Brain microvascular endothelial cell (primary cell): Measurements from ENCODE around the gene KIF3B.

Source experiments
- DNase-seq: peaks from one replicate; pipeline ENCODE4 v3.0.0-alpha.2; 2020
- H3K27ac ChIP-seq: fragments of 250-450 bp; sonication (Bioruptor Pico); 2 replicates; pipeline ENCODE4 v1.5.1; 2020; ENCODE audit warnings: mild to moderate bottlenecking, moderate library complexity
- H3K27me3 ChIP-seq: fragments of 250-450 bp; sonication (Bioruptor Pico); replicated peaks from 2 replicates; pipeline ENCODE4 v1.5.1; 2020; ENCODE audit warnings: mild to moderate bottlenecking
- H3K36me3 ChIP-seq: fragments of 250-450 bp; sonication (Bioruptor Pico); replicated peaks from 2 replicates; pipeline ENCODE4 v1.5.1; 2020; ENCODE audit warnings: mild to moderate bottlenecking
- H3K4me3 ChIP-seq: 2 replicates; pipeline ENCODE4 v1.5.1; 2011; ENCODE audit warnings: low read depth, mild to moderate bottlenecking, control low read depth, low read length, moderate library complexity
- CTCF ChIP-seq: IDR thresholded peaks from 2 replicates; pipeline ENCODE4 v1.5.1; 2011; ENCODE audit warnings: low read depth, mild to moderate bottlenecking, moderate library complexity, low read length, control low read depth, inconsistent platforms; ENCODE audit errors: missing control alignments
- in situ Hi-C: cut with HindIII; loops from 2 replicates; pipeline ENCODE4 v1.10.0; 2017; ENCODE audit warnings: low sequenced_read_pairs, low pct_ligation_motif_present

KIF3B gene

DNA sequence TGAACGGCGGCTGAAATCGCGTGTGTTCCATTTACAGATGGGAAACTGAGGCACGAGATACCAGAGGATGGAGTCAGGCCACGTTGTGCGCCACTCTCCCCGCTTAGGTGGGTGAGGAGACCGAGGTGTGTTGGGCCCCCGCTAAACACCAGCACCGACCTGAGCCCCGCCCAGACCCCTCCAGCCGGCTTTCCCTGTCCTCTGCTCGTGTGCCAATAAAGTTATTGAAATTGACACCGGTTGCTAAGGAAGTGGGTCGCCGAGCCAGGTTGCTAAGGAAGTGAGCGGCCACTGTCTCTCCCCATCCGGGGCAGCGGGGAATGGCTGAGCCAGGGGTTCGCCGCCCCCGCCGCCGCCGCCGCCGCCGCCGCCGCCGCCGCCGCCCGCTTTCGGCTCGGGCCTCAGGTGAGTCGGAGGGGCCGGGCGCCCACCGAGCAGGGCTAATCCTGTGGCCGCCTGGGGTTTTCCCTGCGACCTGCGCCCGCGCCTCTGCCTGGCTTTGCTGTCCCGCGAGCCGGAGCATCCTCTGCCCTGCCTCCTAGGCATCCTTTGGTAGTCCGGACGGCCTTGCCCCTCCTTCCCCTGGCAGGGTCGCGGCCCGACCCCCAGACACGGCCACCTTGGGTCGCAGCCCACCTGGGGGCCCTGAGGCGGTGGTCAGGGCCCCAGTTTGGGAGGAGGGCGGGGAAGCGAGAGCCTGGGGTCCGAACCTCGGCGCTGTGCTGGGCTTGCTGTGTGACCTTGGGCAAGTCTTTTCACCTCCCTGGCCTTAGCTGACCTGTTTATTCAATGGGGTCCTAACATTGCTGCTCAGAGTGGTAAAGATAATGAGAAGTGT, at the start of gene KIF3B:
Gene KIF3B, plus strand, starts transcription at position 291 of the 838 bp plus-strand sequence. CDS start 32,127 bp downstream, outside the sequence.
- H3K27ac ChIP-seq: peak within 1 kb of the TSS; percentile 48
- H3K4me3 ChIP-seq: peak within 1 kb of the TSS; percentile 90
- peak; percentile 88 for DNase-seq
- H3K36me3 ChIP-seq: no peaks in the 10 kb centered on the region
- TF ChIP-seq CTCF: no peak
- in situ Hi-C loops: no loop called here
- H3K27me3 ChIP-seq: no peaks in the 10 kb centered on the region

GRCh38 chr20:32227744-32228688, 49.4 kb upstream of the KIF3B start:
- Histone ChIP-seq H3K27ac (no peak overlapping the region), H3K27me3 (no peaks in the 10 kb centered on the region), H3K36me3 (peaks cover 44% of the 10 kb centered on the region), H3K4me3 (no peak overlapping the region)
- no peak for TF ChIP-seq CTCF
- no peak for DNase-seq
- in situ Hi-C loops: no loop called here

- H3K36me3 ChIP-seq: peaks cover 43% of the 10 kb centered on the region
- TF ChIP-seq CTCF: no peak
- DNase-seq: no peak
- in situ Hi-C loops: no loop called here
- H3K27ac ChIP-seq: no peak overlapping the region
- H3K4me3 ChIP-seq: no peak overlapping the region
- no peaks in the 10 kb centered on the region for H3K27me3 ChIP-seq
Measured at GRCh38 chr20:32229251-32229747, 48.2 kb upstream of the KIF3B start.

DNA sequence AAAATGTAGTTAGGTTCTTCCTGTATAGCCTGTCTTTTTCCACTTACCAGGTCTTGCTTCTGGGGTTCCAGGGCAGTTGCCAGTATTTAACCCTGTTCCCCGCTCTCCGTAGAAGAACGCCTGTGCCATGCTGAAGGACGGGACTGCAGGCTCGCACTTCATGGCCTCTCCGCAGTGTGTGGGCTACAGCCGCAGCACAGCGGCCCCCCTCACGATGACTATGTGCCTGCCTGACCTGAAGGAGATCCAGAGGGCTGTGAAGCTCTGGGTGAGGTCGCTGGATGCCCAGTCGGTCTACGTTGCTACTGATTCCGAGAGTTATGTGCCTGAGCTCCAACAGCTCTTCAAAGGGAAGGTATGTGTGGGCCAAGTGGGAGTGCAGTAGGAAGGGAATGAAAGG, 46.7 kb upstream of the KIF3B start:
- peaks cover 54% of the 10 kb centered on the region for H3K36me3 ChIP-seq
- no peak overlapping the region for H3K27ac ChIP-seq
- in situ Hi-C loops: no loop called here
- no peak for TF ChIP-seq CTCF
- no peak overlapping the region for H3K4me3 ChIP-seq
- no peaks in the 10 kb centered on the region for H3K27me3 ChIP-seq
- no peak for DNase-seq

DNA sequence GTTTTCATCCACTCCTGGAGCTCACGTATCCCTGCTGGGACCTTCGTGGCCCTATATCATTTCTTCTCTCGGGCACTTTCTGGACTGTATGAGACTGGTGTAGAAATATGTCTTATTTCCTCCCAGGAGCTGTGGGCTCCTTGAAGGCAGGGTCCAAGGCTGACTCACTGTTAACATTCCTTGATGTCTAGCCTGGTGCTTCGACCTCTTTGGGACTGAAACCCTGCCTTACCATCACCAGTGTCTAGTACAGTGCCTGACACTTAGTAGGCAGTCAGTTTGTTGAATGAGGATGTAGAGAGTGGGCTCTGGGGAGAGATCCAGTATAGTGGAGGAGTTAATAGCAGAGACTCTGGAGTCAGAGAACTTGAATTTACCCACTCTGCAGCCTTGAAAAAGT, 46.2 kb upstream of the KIF3B start:
- peaks cover 55% of the 10 kb centered on the region for H3K36me3 ChIP-seq
- peak; percentile 26 for DNase-seq
- H3K4me3 ChIP-seq: no peak overlapping the region
- in situ Hi-C loops: no loop called here
- H3K27me3 ChIP-seq: no peaks in the 10 kb centered on the region
- no peak for TF ChIP-seq CTCF
- no peak overlapping the region for H3K27ac ChIP-seq
